Measurements from ENCODE around the gene ZMYM3.
"Not testable (repeated sequence)": the region's sequence is repeated elsewhere in the genome, so short reads cannot be mapped to it uniquely, and the experiment has no call there.

The ZMYM3 gene

DNA sequence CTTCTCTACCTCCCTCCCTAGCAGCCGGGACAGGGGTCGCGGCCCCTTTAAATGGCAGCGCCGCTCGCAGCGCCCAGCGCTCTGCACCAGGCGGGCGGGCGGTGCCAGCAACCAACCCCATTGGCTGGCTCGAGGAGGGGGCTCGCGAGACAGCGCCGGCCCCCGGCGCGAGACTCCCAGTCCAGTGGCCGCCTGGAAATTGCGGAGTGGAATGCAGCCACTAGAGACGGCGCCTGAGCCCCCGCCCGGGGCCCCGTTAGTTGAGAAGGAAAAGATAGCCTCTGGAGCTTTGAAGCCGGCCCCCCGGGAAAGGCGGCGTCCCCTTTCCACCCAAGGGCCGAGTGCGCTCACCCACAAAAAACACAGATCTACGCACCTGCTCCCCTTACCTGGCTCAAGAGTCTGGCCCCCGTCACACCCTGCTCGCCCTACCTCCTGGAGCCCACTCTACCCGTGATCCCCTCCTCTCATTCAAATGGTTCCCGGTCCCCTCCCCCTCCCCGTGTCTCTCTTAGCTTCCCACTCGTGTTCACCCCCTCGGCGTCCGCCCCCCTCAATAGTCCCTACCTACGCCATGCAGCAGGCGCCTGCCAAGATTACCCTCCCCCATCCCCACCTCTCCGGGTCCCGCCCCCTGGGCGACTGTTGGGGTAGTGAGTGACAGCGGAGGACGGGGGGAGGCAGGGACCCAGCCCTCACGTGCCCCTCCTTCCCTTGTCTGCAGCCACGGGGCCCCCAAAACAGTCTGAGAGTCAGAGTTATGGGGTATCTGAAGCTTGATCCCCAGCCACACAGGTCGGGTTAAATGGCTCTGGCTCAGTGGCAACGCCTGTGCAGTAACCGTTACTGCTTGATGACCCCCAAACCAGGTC, at the start of gene ZMYM3:
ZMYM3 (minus strand) TSS at position 49 of the 872 bp plus-strand sequence. CDS start 885 bp downstream, outside the sequence.
- DNase-seq = peak; percentile 93

DNA sequence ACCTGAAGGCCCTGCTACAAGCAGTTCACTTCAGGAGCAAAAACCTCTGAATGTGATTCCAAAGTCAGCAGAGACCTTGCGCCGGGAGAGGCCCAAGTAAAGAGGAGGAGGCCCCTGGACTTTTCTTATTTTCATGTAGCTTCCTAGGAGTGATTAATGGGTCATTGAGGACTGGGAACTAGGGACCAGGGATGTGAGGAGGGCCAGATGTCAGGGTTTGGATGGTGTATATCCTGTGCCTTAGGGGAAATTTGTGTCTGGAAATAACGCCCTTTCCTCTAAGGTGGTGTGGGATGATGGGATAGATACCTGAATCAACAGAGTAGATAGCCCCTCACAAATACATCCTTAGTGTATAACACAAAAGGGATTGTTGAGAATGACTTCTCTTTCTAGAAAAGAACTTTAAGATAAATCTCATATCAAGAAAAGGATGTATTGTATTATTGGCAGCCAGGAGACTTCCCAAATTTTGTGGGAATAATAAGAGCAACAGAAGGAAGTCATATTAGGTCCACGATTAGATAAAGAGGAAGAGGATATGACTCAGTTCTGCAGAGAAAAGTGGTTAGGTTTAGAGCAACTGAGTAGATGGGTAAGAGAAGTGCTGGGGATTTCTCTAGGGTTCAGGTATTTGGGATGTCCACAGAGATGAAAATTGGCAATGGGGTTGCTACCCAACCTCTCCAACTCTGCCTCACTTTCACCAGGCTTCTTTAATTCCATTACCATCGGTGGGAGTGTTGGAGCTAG, 48.7 kb upstream of the ZMYM3 start:
- DNase-seq = no peak

DNA sequence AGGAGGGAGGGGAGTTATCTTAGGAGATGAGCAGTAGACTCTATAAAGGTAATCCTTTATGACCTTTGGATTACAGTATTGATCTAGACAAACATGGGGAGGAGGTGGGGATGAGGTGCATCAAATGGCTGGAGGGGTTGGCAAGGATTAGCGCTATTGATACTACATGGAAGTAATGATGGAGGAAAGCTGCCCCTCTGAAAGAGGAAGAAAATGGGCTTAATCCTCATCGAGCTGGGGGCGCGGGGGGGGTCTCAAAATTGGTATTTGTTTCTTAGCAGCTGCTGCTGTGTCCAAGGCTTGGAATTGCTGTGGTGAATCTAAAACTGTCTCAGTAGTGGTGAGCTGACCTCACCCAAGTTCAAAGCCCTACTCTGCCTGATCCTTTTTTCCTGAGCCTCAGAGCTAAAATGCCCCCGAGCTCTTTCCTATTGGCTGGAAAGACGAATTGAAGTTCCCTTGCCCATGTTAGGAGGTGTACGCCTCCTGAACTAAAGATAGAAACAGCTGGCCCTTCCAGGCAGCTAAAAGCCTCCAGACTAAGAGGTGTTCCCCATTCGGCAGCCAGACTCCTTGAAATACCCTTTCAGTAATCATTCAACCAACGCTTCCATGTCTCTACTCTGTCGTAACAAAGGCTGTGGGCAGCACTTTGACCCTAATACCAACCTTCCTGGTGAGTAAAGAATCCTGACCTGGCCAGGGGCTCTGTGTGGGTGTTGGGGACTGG, 47.4 kb upstream of the ZMYM3 start, which contains the start of gene ITGB1BP2:
ITGB1BP2 (plus strand) TSS at position 556 of the 730 bp plus-strand sequence; CDS start at position 613, 57 bp downstream.
- peak; percentile 19 for DNase-seq

DNA sequence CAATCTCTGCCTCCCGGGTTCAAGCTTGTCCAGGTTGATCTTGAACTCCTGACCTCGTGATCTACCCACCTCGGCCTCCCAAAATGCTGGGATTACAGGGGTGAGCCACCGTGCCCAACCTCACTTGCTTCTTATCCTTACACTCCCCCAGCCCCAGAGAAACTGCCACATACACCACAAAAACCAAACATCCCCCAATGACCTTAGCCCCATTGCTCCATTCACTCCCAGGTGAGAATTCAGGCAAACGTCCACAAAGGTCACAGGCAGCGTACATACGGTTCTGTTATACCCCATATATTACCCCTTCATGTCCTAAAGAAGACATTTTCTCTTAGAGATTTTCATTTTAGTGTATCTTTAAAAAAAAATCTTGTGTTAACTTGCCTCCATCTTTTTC, 46.6 kb upstream of the ZMYM3 start:
- not testable (repeated sequence) for DNase-seq

DNA sequence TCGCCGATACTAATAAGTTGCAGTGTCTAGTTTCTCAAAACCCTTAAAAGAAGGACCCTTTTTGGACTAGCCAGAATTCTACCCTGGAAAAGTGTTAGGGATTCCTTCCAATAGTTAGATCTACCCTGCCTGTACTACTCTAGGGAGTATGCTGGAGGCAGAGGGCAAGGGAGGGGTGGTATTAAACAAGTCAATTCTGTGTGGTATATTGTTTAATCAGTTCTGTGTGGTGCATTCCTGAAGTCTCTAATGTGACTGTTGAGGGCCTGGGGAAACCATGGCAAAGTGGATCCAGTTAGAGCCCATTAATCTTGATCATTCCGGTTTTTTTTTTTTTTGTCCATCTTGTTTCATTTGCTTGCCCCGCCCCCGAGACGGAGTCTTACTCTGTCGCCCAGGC, 46.1 kb upstream of the ZMYM3 start:
- not testable (repeated sequence) for DNase-seq

DNA sequence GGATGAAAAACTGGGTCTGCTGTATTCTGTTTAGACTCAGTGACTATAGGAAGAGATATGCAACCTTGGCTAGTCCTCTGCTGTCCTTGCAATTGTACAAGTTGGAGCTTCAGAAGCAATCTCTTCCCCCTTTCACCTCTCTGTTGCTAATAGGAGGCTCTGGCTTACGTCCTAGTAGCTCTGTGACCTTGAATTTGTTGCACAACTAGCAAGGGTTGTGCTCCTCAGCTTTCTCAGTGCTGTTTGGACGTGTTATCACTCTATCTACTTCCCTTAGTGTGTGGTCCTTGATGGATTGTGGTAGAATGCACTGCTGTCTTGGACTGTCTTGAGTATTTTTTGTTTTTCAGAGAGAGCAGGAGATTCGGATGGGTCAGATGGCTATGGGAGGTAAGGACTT, 44.2 kb upstream of the ZMYM3 start:
- DNase-seq = no peak

DNA sequence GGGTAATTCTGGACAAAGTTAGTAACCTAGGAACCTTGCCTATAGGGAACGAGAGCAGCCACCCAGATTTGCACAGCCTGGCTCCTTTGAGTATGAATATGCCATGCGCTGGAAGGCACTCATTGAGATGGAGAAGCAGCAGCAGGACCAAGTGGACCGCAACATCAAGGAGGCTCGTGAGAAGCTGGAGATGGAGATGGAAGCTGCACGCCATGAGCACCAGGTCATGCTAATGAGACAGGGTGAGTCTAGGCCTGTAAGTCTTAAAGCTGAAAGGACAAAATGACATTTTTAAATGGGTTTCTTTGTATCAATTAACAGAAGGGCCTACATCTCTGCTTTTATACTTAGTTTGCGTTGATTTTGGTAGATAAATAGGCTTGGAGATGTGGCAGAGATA, 42.9 kb upstream of the ZMYM3 start:
- no peak for DNase-seq

DNA sequence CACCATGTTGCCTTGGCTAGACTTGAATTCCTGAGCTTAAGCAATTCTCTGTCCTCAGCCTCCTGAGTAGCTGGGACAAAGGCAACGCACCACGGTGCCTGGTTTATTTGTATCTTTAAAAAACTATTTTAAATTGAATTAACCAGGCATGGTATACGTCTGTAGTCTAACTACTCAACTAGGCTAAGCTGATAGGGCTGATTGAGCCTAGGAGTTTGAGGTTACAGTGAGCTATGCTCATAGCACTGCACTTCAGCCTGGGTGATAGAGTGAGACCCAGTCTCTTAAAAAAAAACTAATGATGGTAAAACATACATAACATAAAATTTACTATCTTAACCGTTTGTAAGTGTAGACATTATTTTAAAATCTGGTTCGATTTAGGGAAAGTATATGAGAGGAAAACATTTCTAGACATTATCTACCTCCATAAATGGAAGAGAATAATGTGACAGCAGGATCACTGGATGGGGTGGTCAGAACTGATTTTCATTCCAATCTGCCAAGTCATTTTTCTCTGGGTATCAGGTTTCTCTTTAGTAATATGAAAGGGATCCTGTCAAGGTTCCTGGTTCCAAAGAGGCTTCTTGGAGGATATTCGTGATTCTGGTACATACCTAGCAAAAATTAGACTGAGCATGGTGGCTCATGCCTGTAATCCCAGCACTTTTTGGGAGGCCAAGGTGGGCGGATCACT, 38.9 kb upstream of the ZMYM3 start:
- DNase-seq = no peak

DNA sequence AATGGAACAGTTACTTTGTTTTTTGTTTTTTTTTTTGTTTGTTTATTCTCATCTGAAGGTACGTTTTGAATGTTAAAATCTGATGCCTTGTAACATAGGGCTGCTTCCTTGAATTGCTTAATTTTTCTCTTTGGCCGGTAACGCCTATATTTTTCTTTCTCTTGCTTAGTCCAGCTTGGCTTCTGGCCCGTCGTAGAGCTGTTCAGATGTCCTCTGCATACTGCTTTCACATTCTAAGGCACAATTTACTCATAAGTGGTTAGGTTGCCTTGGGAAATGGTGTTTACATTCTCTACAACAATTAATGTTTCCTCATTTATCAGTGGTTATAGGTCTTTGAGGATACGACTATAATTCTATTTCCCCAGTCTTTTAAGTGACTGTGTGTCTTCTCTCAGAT, 37.4 kb upstream of the ZMYM3 start:
- no peak for DNase-seq

DNA sequence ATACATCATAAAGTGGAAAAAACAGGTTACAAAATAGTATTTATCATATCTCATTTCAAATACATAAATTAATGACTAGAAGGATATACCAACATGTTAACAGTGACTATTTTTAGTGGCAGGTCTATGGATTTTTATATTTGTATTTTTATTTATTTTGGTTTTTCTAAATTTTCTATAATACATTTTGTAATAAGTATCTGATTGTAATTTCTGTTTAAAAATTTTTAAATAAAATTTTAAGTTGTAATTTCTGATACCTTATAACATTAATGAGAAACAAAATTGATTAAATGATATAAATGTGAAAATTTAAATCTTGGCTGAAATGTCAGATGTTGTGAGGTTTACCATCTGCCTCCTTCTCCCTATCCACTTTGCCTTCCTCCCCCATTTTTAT, 32.0 kb upstream of the ZMYM3 start:
- DNase-seq = no peak

DNA sequence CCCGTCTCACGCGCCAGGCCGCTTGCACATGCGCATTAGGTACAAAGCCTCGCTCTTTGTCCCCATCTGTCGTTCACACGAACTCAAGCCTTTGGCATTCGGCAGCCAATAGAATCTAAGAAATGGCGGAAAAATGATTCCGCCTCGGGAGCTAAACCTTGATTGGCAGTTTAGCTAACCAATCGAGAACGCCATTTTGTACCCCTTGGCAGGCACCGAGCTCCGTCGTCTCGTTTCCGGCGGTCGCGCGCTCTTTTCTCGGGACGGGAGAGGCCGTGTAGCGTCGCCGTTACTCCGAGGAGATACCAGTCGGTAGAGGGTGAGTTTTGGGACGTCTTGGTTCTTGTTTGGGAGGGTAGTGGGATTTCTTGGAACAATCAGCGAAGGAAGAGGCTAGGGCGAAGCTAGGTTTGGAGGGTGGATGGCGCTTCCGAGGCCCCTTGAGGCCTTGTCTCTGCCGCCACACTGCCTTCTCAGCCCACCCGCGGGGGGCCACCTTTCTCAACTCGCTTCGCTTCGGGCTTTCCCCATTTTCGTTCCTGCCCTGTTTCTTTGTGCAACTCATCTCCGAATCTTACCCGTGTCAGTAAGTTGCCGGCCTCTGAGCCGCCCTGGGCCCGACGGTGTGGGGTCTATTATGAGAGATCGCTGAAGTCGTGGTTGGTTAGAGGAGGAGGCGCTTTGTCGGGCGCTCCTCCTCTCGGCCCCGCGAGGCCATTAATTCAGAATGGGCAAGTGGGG, 29.6 kb upstream of the ZMYM3 start, which contains the start of gene NONO:
NONO (plus strand) TSS at position 233 of the 741 bp plus-strand sequence. CDS start 7,003 bp downstream, outside the sequence.
- DNase-seq = peak; percentile 100

DNA sequence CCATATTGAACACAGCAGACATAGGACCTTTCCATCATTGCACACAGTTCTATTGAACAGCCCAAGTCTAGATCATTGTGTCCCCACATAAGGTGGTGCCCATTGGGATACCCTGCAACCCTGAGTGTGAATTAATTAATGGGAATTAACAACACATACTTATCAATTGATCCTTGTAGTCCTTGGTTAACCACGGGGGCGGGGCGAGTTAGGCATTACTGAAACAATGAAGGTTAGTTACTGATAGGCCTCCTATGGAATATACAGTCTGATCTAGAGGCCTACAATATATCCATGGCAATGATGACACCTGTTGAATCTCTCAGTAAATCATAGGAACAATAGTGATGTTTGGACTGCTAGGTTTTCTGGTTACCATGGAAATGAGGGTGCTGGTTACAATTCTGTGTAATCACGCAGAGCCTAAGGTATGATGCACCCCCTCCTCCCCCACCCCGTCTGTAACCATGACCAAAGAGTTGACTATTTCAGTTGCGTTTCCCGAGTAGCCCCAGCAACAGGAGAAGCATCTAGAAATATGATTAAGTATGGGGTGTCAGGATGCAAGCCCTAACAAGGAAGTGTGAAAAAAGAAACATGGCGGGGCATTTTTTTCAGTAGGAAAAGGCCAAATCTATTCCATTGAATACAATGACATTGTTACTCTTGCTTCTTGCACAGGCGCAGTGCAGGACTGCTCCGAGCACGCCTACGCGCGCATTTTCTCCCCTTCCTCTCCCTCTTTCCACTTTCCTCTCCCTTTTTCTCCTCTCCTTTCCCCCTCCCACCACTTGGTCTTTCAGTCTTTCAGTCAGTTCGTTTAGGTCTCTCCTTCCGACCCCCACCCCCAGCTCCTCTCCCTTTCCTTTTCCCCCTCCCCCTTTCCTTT, 28.8 kb upstream of the ZMYM3 start:
- DNase-seq = peak; percentile 95

DNA sequence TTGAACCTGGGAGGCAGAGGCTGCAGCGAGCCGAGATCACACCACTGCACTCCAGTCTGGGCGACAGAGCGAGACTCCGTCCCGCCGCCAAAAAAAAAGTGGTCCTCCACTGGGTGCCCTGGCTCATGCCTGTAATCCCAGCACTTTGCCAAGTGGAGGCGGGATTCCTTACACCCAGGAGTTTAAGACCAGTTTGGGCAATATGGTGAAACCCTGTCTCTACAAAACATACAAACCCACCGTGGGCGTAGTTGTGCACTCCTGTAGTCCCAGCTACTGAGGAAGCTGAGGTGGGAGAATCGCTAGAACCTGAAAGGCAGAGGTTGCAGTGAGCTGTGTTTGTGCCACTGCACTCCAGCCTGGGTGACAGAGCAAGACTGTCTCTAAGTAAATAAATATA, 27.4 kb upstream of the ZMYM3 start:
- not testable (repeated sequence) for DNase-seq

DNA sequence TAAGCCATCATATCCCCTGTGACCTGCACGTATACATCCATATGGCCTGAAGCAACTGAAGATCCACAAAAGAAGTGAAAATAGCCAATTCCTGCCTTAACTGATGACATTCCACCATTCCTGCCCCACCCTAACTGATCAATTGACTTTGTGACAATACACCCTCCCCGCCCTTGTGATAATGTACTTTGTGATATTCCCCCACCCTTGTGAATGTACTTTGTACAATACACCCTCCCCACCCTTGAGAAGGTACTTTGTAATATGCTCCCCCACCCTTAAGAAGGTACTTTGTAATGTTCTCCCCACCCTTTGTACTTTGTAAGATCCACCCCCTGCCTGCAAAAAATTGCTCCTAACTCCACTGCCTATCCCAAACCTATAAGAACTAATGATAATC, 18.4 kb upstream of the ZMYM3 start:
- DNase-seq = not testable (repeated sequence)

DNA sequence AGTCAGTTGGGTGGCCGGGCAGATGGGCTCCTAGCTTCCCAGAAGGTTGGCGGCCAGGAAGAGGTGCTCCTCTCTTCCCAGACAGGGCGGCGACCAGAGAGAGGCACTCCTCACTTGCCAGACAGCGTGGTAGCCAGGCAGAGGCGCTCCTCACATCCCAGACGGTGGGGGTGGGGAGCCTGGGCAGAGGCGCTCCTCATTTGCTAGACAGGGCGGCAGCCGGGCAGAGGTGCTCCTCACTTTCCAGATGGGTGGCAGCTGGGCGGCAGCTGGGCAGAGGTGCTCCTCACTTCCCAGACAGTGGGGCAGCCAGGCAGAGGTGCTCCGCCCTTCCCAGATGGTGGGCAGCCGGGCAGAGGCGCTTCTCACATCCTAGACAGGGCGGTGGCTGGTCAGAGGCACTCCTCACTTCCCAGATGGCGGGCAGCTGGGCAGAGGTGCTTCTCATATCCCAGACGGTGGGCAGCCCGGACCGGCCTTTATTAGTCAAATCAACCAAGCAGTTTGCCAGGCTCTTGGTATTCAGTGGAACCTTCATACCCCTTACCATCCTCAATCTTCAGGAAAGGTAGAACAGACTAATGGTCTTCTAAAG, 16.0 kb upstream of the ZMYM3 start:
- no peak for DNase-seq

DNA sequence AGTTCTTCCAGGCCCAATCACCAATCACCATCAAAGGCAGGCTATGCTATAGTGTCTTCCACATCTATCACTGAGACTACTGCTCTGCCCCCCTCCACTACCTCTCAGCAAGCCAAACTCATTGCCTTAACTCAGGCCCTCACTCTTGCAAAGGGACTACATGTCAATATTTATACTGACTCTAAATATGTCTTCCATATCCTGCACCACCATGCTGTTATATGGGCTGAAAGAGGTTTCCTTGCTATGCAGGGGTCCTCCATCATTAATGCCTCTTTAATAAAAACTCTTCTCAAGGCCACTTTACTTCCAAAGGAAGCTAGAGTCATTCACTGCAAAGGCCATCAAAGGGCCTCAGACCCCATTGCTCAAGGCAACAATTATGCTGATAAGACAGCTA, 14.7 kb upstream of the ZMYM3 start:
- not testable (repeated sequence) for DNase-seq

DNA sequence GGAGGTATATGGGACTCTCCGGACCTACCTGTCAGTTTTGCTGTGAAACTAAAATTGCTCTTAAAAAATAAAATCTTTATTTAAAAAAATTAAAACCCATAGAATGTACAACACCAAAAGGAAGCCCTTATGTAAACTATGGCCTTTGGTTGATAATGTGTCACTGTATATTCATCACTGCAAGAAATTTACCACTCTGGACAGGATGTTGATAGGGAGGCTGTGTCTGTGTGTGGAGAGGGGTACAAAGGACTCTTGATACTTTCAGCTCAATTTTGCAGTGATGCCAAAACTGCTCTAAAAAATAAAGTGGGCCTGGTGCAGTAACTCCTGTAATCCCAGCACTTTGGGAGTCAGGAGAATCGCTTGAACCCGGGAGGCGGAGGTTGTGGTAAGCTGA, 2.9 kb upstream of the ZMYM3 start:
- DNase-seq = no peak

DNA sequence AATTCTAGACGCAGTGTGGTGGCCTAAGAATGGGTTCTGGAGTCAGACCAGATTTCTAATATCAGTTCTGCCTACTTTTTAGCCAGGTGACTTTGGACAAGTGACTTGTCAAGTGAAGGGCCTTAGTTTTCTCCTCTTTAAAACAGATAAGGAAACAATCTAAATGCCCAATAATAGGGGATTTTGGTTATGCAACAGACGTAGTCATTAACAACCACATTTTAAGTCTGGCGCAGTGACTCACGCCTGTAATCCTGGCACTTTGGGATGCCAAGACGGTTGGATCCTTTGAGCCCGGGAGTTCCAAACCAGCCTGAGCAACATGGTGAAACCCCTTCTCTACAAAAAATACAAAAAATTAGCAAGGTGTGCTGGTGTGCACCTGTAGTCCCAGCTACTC, 2.1 kb upstream of the ZMYM3 start:
- no peak for DNase-seq

DNA sequence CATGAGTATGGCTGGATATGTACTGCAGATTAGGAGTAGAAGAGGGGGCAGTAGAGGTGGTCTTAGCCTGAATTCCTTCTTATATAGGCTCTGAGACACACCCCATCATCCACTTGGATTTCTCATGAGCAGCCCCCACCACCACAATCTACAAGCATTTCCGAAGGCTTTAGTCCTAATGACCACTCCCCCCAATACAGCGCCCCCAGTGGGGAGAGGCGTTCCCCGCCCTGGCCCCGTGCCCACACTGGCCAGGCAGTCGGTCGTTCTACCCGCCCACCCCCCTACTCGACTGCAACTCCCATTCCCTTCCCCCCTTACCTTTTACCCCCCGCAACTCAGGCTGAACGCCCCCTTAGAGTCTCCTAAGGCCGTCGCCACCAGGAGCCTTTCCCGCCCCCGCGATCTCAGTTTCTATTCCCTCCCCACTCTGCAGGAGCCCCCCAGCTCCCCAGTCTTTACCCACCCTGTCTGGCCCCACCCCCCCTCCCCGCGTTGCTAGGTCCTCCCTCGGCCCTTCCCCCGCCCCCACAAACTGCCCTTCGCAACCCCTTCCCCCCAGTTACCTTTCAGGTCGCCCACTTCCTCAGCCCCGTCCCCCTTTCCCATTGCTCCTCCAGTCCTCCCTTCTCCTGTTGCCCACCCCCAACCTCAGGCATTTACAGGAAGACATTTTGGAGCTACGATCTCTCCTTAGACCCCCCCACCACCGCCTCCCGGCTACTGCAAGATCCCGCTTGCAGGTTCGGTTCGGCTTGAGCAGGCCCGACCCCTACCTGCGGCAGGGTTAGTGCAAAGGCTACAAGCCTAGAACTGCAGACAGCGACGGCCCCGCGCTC, 468 bp downstream of the ZMYM3 start:
- DNase-seq = peak; percentile 63
